GM23338 (cell line): ENCODE results near the gene IGFBP4. TPM values are rescaled to one million over a fixed set of nuclear protein-coding genes. Genes with fewer than 3 reads are reported as not detected.

Source experiments
- ATAC-seq: fragments of 200-7000 bp; cut with Tn5 transposase; 3 replicates; pipeline ENCODE4 v1.9.1; 2020
- DNase-seq: peaks from one replicate; pipeline ENCODE4 v3.0.0-alpha.2; 2015; ENCODE audit warnings: low spot score
- H2AFZ ChIP-seq: fragments of 200-600 bp; sonication (generic); 2 replicates; pipeline ENCODE4 v1.8.0; 2016; ENCODE audit warnings: antibody characterized with exemption, mild to moderate bottlenecking, moderate library complexity
- H3F3A ChIP-seq: fragments of 200-600 bp; sonication (generic); replicated peaks from 2 replicates; pipeline ENCODE4 v1.8.0; 2017; ENCODE audit warnings: antibody characterized with exemption, mixed run types, low read depth
- H3K27ac ChIP-seq: fragments of 200-600 bp; sonication (generic); 2 replicates; pipeline ENCODE4 v1.6.1; 2016; ENCODE audit warnings: low read depth
- H3K27me3 ChIP-seq: fragments of 200-600 bp; sonication (generic); 2 replicates; pipeline ENCODE4 v1.8.0; 2016; ENCODE audit warnings: mild to moderate bottlenecking, mixed run types, moderate library complexity; ENCODE audit not compliant: insufficient read depth
- H3K36me3 ChIP-seq: fragments of 200-600 bp; sonication (generic); 2 replicates; pipeline ENCODE4 v1.8.0; 2016; ENCODE audit warnings: mild to moderate bottlenecking; ENCODE audit not compliant: insufficient read depth
- H3K4me1 ChIP-seq: fragments of 200-600 bp; sonication (generic); 2 replicates; pipeline ENCODE4 v1.8.0; 2016; ENCODE audit warnings: mild to moderate bottlenecking, moderate library complexity; ENCODE audit not compliant: insufficient read depth
- H3K4me2 ChIP-seq: fragments of 200-600 bp; sonication (generic); 2 replicates; pipeline ENCODE4 v1.7.1; 2017; ENCODE audit warnings: mixed run types
- H3K4me3 ChIP-seq: fragments of 200-600 bp; sonication (generic); 2 replicates; pipeline ENCODE4 v1.6.1; 2016; ENCODE audit warnings: mixed run types
- H3K79me2 ChIP-seq: fragments of 200-600 bp; sonication (generic); replicated peaks from 2 replicates; pipeline ENCODE4 v1.8.0; 2017; ENCODE audit warnings: mild to moderate bottlenecking; ENCODE audit not compliant: insufficient read depth
- H3K9me2 ChIP-seq: fragments of 200-600 bp; sonication (generic); 2 replicates; pipeline ENCODE4 v1.8.0; 2017; ENCODE audit not compliant: insufficient read depth
- H4K20me1 ChIP-seq: fragments of 200-600 bp; sonication (generic); replicated peaks from 2 replicates; pipeline ENCODE4 v1.8.0; 2017; ENCODE audit warnings: mild to moderate bottlenecking; ENCODE audit not compliant: insufficient read depth
- H3K27ac Mint-ChIP-seq: 2 replicates; pipeline ENCODE4 v1.8.0; 2020; ENCODE audit warnings: inconsistent platforms, mild to moderate bottlenecking, moderate library complexity, mixed read lengths
- H3K27me3 Mint-ChIP-seq: 3 replicates; pipeline ENCODE4 v1.8.0; 2022; ENCODE audit warnings: low read depth, mild to moderate bottlenecking, moderate library complexity, mixed read lengths, inconsistent platforms; ENCODE audit not compliant: insufficient read depth, poor library complexity
- H3K36me3 Mint-ChIP-seq: 3 replicates; pipeline ENCODE4 v1.8.0; 2021; ENCODE audit warnings: low read depth, mild to moderate bottlenecking, inconsistent platforms, moderate library complexity, mixed read lengths
- H3K4me1 Mint-ChIP-seq: 3 replicates; pipeline ENCODE4 v1.8.0; 2020; ENCODE audit warnings: mild to moderate bottlenecking, inconsistent platforms, mixed read lengths
- H3K4me3 Mint-ChIP-seq: 3 replicates; pipeline ENCODE4 v1.8.0; 2021; ENCODE audit warnings: moderate library complexity, mild to moderate bottlenecking, inconsistent platforms, mixed read lengths
- H3K9me3 Mint-ChIP-seq: 3 replicates; pipeline ENCODE4 v1.8.0; 2020; ENCODE audit warnings: moderate library complexity, mild to moderate bottlenecking, inconsistent platforms, mixed read lengths
- CREB1 ChIP-seq: fragments of 250-450 bp; sonication (Bioruptor Pico); IDR thresholded peaks from 2 replicates; pipeline ENCODE4 v1.5.0; 2020; ENCODE audit warnings: low read depth, mild to moderate bottlenecking, moderate library complexity
- ETS1 ChIP-seq: IDR thresholded peaks from 2 replicates; pipeline ENCODE4 v1.6.1; 2016; ENCODE audit warnings: antibody characterized with exemption
- EZH2 ChIP-seq: fragments of 200-600 bp; sonication (generic); IDR thresholded peaks from one replicate; pipeline ENCODE4 v1.8.0; 2017; ENCODE audit warnings: antibody characterized with exemption, mild to moderate bottlenecking, low read depth; ENCODE audit not compliant: unreplicated experiment
- EZH2phosphoT487 ChIP-seq: fragments of 200-600 bp; sonication (generic); IDR thresholded peaks from one replicate; pipeline ENCODE4 v1.8.1; 2018; ENCODE audit warnings: antibody characterized with exemption; ENCODE audit not compliant: unreplicated experiment
- JUNB ChIP-seq: IDR thresholded peaks from one replicate; pipeline ENCODE4 v1.6.1; 2016; ENCODE audit warnings: antibody characterized with exemption; ENCODE audit not compliant: unreplicated experiment
- NANOG ChIP-seq: IDR thresholded peaks from 2 replicates; pipeline ENCODE4 v1.6.1; 2016; ENCODE audit warnings: antibody characterized with exemption, borderline replicate concordance
- POLR2AphosphoS5 ChIP-seq: IDR thresholded peaks from 2 replicates; pipeline ENCODE4 v1.6.1; 2016; ENCODE audit warnings: antibody characterized with exemption, low read depth
- REST ChIP-seq: IDR thresholded peaks from one replicate; pipeline ENCODE4 v1.6.1; 2018; ENCODE audit warnings: antibody characterized with exemption; ENCODE audit not compliant: unreplicated experiment
- STAT1 ChIP-seq: IDR thresholded peaks from one replicate; pipeline ENCODE4 v1.6.1; 2016; ENCODE audit warnings: antibody characterized with exemption; ENCODE audit not compliant: unreplicated experiment
- ZNF114 ChIP-seq: fragments of 250-450 bp; sonication (Bioruptor Pico); IDR thresholded peaks from 2 replicates; pipeline ENCODE4 v1.5.0; 2020; ENCODE audit warnings: mild to moderate bottlenecking, moderate library complexity
- ZNF331 ChIP-seq: fragments of 250-450 bp; sonication (Bioruptor Pico); IDR thresholded peaks from 2 replicates; pipeline ENCODE4 v1.5.0; 2020; ENCODE audit warnings: low read depth, mild to moderate bottlenecking, moderate library complexity
- ZNF462 ChIP-seq: fragments of 250-450 bp; sonication (Bioruptor Pico); IDR thresholded peaks from 2 replicates; pipeline ENCODE4 v1.5.0; 2020; ENCODE audit warnings: mild to moderate bottlenecking, moderate library complexity
- polyA plus RNA-seq: library from polyadenylated mRNA; unstranded; fragments of >200 nt; fragmentation: Nextera tagmentation; extraction: Ambion mirVana; gene quantifications from 2 replicates; pipeline ENCODE4 v1.2.1, GENCODE V29; 2016
- total RNA-seq: library from RNA; depleted of rRNA; stranded (reverse); fragments of >200 nt; shearing (Covaris generic); gene quantifications from 2 replicates; pipeline ENCODE4 v1.2.3, GENCODE V29; 2014
- TF ChIP-seq, protein P1 (sequence below), 2 experiments: fragments of 200-600 bp in 1 of 2; sonication (generic) in 1 of 2; conservative IDR thresholded peaks; 2 replicates each; pipeline versions ENCODE4 v1.5.1 to v1.6.1; 2016 to 2017; ENCODE audit warnings: antibody characterized with exemption in 2 of 2, low read depth in 2 of 2, mild to moderate bottlenecking in 2 of 2, moderate library complexity in 1 of 2

The IGFBP4 gene
- total and polyA plus RNA-seq, 2 experiments from 2014 or later, result 38.7 to 78.9 TPM

GRCh38 chr17:40418428-40418706 lies 24.9 kb upstream of the IGFBP4 start:
- H3K4me1 ChIP-seq, result peaks cover 27% of the 10 kb centered on the region
- H3K4me3 Mint-ChIP-seq, result peak overlapping the region; percentile 99
- H3K4me2 ChIP-seq, result peak overlapping the region; percentile 50; the same call in 1 of the 2 replicates
- peaks cover 24% of the 10 kb centered on the region for H3K36me3 ChIP-seq
- no peaks in the 10 kb centered on the region for H3K9me2 ChIP-seq
- H4K20me1 ChIP-seq, result no peaks in the 10 kb centered on the region; the same call in 1 of the 2 replicates
- H3K9me3 Mint-ChIP-seq, result no peaks in the 10 kb centered on the region
- TF ChIP-seq ZNF462 (CRISPR knock-in tag) (no peak), ZNF114 (no peak), ETS1 (no peak), NANOG (no peak), JUNB (no peak), POLR2AphosphoS5 (no peak), STAT1 (no peak), EZH2 (no peak), ZNF331 (CRISPR knock-in tag) (no peak), REST (no peak), EZH2phosphoT487 (no peak), CREB1 (CRISPR knock-in tag) (no peak)
- TF ChIP-seq, protein P1, sequence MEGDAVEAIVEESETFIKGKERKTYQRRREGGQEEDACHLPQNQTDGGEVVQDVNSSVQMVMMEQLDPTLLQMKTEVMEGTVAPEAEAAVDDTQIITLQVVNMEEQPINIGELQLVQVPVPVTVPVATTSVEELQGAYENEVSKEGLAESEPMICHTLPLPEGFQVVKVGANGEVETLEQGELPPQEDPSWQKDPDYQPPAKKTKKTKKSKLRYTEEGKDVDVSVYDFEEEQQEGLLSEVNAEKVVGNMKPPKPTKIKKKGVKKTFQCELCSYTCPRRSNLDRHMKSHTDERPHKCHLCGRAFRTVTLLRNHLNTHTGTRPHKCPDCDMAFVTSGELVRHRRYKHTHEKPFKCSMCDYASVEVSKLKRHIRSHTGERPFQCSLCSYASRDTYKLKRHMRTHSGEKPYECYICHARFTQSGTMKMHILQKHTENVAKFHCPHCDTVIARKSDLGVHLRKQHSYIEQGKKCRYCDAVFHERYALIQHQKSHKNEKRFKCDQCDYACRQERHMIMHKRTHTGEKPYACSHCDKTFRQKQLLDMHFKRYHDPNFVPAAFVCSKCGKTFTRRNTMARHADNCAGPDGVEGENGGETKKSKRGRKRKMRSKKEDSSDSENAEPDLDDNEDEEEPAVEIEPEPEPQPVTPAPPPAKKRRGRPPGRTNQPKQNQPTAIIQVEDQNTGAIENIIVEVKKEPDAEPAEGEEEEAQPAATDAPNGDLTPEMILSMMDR (conservative IDR thresholded peaks at IDR 0.05; ENCODE audit: low read depth in 2 of 2), result no peak
- peaks cover 35% of the 10 kb centered on the region for H3K36me3 Mint-ChIP-seq
- no peaks in the 10 kb centered on the region for H3K27me3 ChIP-seq
- no peak overlapping the region for H2AFZ ChIP-seq
- H3K27ac Mint-ChIP-seq, result peak overlapping the region; percentile 72; the same call in 1 of the 2 replicates
- peaks cover 7% of the 10 kb centered on the region for H3K27me3 Mint-ChIP-seq
- peaks cover 9% of the 10 kb centered on the region; the same call in 1 of the 2 replicates for H3F3A ChIP-seq
- no peak overlapping the region for H3K27ac ChIP-seq
- peaks cover 40% of the 10 kb centered on the region for H3K4me1 Mint-ChIP-seq
- peak overlapping the region; percentile 37 for H3K4me3 ChIP-seq
- ATAC-seq, result no peak
- H3K79me2 ChIP-seq, result peaks cover 26% of the 10 kb centered on the region
- no peak for DNase-seq
